ENCODE results near the gene KIAA1671. TPM values are rescaled to one million over a fixed set of nuclear protein-coding genes. Genes with fewer than 3 reads are reported as not detected.

KIAA1671 gene
- polyA plus RNA-seq, 1 donor (not counting 4 experiments of a cell fraction or from before 2014, with no cell fraction given), result 17.4 TPM

DNA sequence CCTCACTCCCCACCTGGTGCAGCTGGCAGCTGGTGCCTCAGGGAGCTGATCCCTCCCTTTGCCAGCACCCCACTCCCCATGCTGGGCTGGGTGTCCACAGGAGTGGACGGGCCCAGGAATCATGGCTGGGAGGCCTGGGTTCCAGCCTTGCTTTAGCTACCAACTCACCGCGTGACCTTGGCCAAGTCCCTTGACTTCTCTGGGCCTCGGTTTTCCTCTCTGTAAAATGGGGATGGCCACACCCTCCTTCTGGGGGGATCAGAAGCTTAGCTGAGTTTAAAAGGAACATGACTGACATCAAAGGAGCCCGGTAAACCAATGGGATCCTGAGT is 116.9 kb downstream of the KIAA1671 start:
- TF ChIP-seq, protein P1, sequence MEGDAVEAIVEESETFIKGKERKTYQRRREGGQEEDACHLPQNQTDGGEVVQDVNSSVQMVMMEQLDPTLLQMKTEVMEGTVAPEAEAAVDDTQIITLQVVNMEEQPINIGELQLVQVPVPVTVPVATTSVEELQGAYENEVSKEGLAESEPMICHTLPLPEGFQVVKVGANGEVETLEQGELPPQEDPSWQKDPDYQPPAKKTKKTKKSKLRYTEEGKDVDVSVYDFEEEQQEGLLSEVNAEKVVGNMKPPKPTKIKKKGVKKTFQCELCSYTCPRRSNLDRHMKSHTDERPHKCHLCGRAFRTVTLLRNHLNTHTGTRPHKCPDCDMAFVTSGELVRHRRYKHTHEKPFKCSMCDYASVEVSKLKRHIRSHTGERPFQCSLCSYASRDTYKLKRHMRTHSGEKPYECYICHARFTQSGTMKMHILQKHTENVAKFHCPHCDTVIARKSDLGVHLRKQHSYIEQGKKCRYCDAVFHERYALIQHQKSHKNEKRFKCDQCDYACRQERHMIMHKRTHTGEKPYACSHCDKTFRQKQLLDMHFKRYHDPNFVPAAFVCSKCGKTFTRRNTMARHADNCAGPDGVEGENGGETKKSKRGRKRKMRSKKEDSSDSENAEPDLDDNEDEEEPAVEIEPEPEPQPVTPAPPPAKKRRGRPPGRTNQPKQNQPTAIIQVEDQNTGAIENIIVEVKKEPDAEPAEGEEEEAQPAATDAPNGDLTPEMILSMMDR (optimal IDR thresholded peaks at IDR 0.05 in 1 of 3, IDR thresholded peaks at IDR 0.05 in 1 of 3, conservative IDR thresholded peaks at IDR 0.05 in 1 of 3; ENCODE audit: extremely low read depth in 1 of 3, insufficient read depth in 2 of 3, low read length in 3 of 3), result no peak
- TF ChIP-seq EZH2 (IDR thresholded peaks at IDR 0.05; ENCODE audit: low read length), result no peak
- Histone ChIP-seq H4K20me1 (ENCODE audit: control insufficient read depth, extremely low read depth, insufficient read depth, low read length) (no peaks in the 10 kb centered on the region), H3K4me2 (ENCODE audit: control insufficient read depth, extremely low read depth, insufficient read depth, low read depth, low read length) (no peak overlapping the region), H3K4me3 (ENCODE audit: control insufficient read depth in 2 of 3, extremely low read depth in 1 of 3, insufficient read depth in 2 of 3, low read depth in 1 of 3, low read length in 3 of 3) (no peak overlapping the region), H3K9me3 (ENCODE audit: control insufficient read depth, low read depth, low read length) (no peaks in the 10 kb centered on the region), H3K36me3 (ENCODE audit: control insufficient read depth in 2 of 2, extremely low read depth in 1 of 2, insufficient read depth in 2 of 2, low read length in 2 of 2) (peaks cover 9 to 17% of the 10 kb centered on the region in 2 experiments), H3K79me2 (ENCODE audit: control insufficient read depth, insufficient read depth, low read length) (no peaks in the 10 kb centered on the region), H3K9me1 (ENCODE audit: control insufficient read depth, extremely low read depth, insufficient read depth, low read length) (no peaks in the 10 kb centered on the region), H3K9ac (ENCODE audit: control insufficient read depth, extremely low read depth, insufficient read depth, low read length) (no peak overlapping the region), H2AFZ (ENCODE audit: control insufficient read depth, low read length) (no peak overlapping the region), H3K27me3 (ENCODE audit: control insufficient read depth, extremely low read depth, insufficient read depth, low read length) (no peaks in the 10 kb centered on the region), H3K4me1 (ENCODE audit: control insufficient read depth, extremely low read depth, insufficient read depth, low read length) (peaks cover 4% of the 10 kb centered on the region), H3K27ac (ENCODE audit: control insufficient read depth, insufficient read depth, low read length) (no peak overlapping the region)
- dilution Hi-C loops (cut with MboI; ENCODE audit: extremely low pct_ligation_motif_present, low sequenced_read_pairs), result no loop called here
- no peak for FAIRE-seq
- no peak for DNase-seq (ENCODE audit: low read depth, low spot score)

DNA sequence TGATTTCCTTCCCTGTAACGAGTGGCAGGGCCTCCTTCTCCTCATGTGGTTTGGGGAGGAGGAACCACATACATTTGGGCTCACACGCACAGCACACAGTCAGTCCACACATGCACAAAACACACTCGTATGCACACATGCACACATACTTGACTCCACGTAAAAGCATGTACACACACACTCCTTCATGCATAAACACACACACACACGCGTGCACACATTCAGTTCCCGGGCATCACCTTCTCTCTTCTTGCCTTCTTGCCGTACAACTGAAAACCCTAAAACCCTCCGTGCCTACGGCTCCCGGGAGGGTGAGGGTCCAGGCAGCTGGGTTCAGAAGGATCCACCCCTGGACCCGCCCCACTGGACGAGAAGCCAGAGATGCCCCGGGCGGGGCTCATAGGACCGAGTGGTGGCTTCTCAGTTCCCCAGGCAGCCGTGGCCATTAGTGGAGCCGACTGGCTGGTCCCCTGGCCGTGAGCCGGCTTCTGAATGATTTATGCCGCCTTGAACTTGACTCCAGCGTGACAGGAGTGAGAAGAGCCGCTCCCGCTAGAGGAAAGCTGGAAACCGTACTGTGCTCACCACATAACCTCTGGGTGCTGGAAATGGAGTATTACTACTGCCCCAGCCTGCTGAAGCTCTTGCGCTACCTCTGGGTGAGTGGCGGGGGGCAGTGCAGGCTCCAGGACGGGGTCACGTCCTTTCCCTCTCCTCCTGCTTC is 117.4 kb downstream of the KIAA1671 start:
- Histone ChIP-seq H2AFZ (ENCODE audit: control insufficient read depth, low read length) (no peak overlapping the region), H3K4me3 (ENCODE audit: control insufficient read depth in 2 of 3, extremely low read depth in 1 of 3, insufficient read depth in 2 of 3, low read depth in 1 of 3, low read length in 3 of 3) (no peak overlapping the region), H3K79me2 (ENCODE audit: control insufficient read depth, insufficient read depth, low read length) (no peaks in the 10 kb centered on the region), H3K9me3 (ENCODE audit: control insufficient read depth, low read depth, low read length) (no peaks in the 10 kb centered on the region), H3K27me3 (ENCODE audit: control insufficient read depth, extremely low read depth, insufficient read depth, low read length) (no peaks in the 10 kb centered on the region), H3K4me2 (ENCODE audit: control insufficient read depth, extremely low read depth, insufficient read depth, low read depth, low read length) (no peak overlapping the region), H3K36me3 (ENCODE audit: control insufficient read depth in 2 of 2, extremely low read depth in 1 of 2, insufficient read depth in 2 of 2, low read length in 2 of 2) (peaks cover 9 to 17% of the 10 kb centered on the region in 2 experiments), H3K9me1 (ENCODE audit: control insufficient read depth, extremely low read depth, insufficient read depth, low read length) (no peaks in the 10 kb centered on the region), H3K9ac (ENCODE audit: control insufficient read depth, extremely low read depth, insufficient read depth, low read length) (no peak overlapping the region), H3K4me1 (ENCODE audit: control insufficient read depth, extremely low read depth, insufficient read depth, low read length) (no peaks in the 10 kb centered on the region), H4K20me1 (ENCODE audit: control insufficient read depth, extremely low read depth, insufficient read depth, low read length) (no peaks in the 10 kb centered on the region), H3K27ac (ENCODE audit: control insufficient read depth, insufficient read depth, low read length) (no peak overlapping the region)
- no peak for FAIRE-seq
- TF ChIP-seq, protein P1 (optimal IDR thresholded peaks at IDR 0.05 in 1 of 3, IDR thresholded peaks at IDR 0.05 in 1 of 3, conservative IDR thresholded peaks at IDR 0.05 in 1 of 3; ENCODE audit: extremely low read depth in 1 of 3, insufficient read depth in 2 of 3, low read length in 3 of 3), result no peak
- no peak for TF ChIP-seq EZH2 (IDR thresholded peaks at IDR 0.05; ENCODE audit: low read length)
- no peak for DNase-seq (ENCODE audit: low read depth, low spot score)
- dilution Hi-C loops (cut with MboI; ENCODE audit: extremely low pct_ligation_motif_present, low sequenced_read_pairs), result no loop called here

All from keratinocyte (primary cell).